GM12874 (cell line): ENCODE measurements around the gene SERPIND1.

Experiments used
- CTCF ChIP-seq: IDR thresholded peaks from 2 replicates; pipeline ENCODE4 v1.5.1; 2011; ENCODE audit warnings: low read depth, mild to moderate bottlenecking, control low read depth, low read length, moderate library complexity; ENCODE audit not compliant: insufficient read depth

The SERPIND1 gene

DNA sequence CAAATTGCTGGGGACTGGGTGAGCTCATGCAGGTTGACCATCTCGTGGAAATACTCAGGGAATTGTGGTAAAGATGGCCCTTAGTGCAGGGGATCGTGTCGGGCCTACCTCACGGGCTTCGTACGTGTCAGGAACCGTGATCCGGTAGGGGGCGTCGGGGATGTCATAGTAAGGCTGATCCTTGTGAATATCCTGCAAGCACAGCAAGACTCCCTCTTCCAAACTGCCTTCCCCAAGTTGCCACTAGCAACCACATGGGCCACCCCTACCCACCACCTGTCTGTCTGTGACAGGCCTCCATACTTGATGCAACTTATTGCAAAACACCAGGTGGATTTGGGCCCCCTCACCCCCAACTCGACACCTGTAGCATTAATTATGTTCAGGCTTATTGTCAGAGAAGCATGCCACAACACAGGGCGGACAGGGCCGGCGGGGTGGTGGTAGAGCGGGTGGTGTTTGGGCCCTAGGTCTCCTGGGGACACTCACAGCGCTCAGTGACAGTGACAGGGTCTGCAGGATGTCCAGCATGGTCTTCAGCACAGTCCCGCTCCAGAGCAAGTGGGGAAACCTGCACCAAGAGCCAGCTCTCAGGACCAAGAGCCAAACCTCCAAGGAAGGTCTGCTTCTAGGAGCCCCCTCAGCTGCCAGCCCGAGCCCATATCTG lies 22.6 kb upstream of the SERPIND1 start:
- TF ChIP-seq CTCF: no peak

- no peak for TF ChIP-seq CTCF
Measured at GRCh38 chr22:20752104-20752741, 21.7 kb upstream of the SERPIND1 start.

GRCh38 chr22:20752873-20753272 lies 21.0 kb upstream of the SERPIND1 start:
- no peak for TF ChIP-seq CTCF

DNA sequence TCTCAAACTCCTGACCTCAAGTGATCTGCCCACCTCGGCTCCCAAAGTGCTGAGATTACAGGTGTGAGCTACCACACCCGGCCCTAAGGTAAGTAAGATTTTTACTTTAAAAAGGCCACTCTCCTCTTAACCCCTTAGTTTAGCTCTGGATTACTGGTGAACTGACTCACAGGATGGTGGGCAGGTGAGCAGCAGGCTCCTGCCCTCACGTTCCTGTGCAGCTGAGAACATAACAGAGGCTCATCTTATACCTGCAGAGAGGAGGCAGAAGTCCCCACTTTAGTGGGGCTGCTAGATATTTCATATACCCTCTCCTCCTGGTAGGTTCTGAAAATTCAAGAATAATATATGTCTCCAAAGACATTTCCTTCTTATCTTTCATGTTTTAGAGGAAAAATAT lies 17.1 kb upstream of the SERPIND1 start:
- no peak for TF ChIP-seq CTCF

- TF ChIP-seq CTCF: no peak
Measured at GRCh38 chr22:20758688-20759087, 15.2 kb upstream of the SERPIND1 start.

DNA sequence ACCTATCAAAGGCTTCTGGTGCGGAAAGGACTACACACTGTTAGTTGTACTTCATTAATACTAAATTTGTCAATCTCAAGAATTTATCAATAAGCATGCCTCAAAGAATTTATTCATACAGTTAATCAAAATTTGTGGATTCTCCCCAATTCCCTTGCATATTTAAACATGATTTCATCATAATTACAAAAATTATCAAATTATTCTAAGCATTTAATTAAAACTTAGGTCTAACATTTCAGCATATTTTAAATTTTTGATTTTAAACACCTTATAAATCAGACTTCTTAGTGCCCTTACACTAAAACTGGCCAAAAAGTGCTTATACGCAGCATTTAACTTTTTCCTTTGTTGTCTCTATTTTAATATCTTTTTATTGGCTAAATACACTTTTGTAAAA lies 13.8 kb upstream of the SERPIND1 start:
- no peak for TF ChIP-seq CTCF

GRCh38 chr22:20761536-20761935 lies 12.4 kb upstream of the SERPIND1 start:
- no peak for TF ChIP-seq CTCF
